Karpas-422 (cell line): ENCODE measurements around the gene ROR2. TPM values are rescaled to one million over a fixed set of nuclear protein-coding genes. Genes with fewer than 3 reads are reported as not detected.
"Not testable (repeated sequence)": the region's sequence is repeated elsewhere in the genome, so short reads cannot be mapped to it uniquely, and the experiment has no call there.

Experiments
- DNase-seq: peaks from one replicate; pipeline ENCODE4 v3.0.0-alpha.2; 2015
- H2AFZ ChIP-seq: fragments of 200-600 bp; sonication (generic); 2 replicates; pipeline ENCODE4 v1.6.1; 2014; ENCODE audit warnings: antibody characterized with exemption, low read length, mixed read lengths
- H3K27ac ChIP-seq: fragments of 200-600 bp; sonication (generic); 2 replicates; pipeline ENCODE4 v1.5.1; 2014; ENCODE audit warnings: mild to moderate bottlenecking, low read length, moderate library complexity
- H3K27me3 ChIP-seq: fragments of 200-600 bp; sonication (generic); 2 replicates; pipeline ENCODE4 v1.6.1; 2014; ENCODE audit warnings: low read length, mixed read lengths
- H3K36me3 ChIP-seq: fragments of 200-600 bp; sonication (generic); 2 replicates; pipeline ENCODE4 v1.6.1; 2014; ENCODE audit warnings: low read length, mixed read lengths; ENCODE audit not compliant: insufficient read depth
- H3K4me1 ChIP-seq: fragments of 200-600 bp; sonication (generic); 2 replicates; pipeline ENCODE4 v1.6.1; 2014; ENCODE audit warnings: mild to moderate bottlenecking, low read length, mixed read lengths
- H3K4me2 ChIP-seq: fragments of 200-600 bp; sonication (generic); 2 replicates; pipeline ENCODE4 v1.6.1; 2014; ENCODE audit warnings: low read length, low read depth, mild to moderate bottlenecking; ENCODE audit not compliant: poor library complexity, severe bottlenecking
- H3K4me3 ChIP-seq: fragments of 200-600 bp; sonication (generic); 2 replicates; pipeline ENCODE4 v1.5.1; 2014; ENCODE audit warnings: mild to moderate bottlenecking, antibody characterized with exemption, low read length, mixed read lengths
- H3K79me2 ChIP-seq: fragments of 200-600 bp; sonication (generic); 2 replicates; pipeline ENCODE4 v1.6.1; 2014; ENCODE audit warnings: mild to moderate bottlenecking, low read length, mixed read lengths
- H3K9ac ChIP-seq: fragments of 200-600 bp; sonication (generic); 2 replicates; pipeline ENCODE4 v1.6.0; 2014; ENCODE audit warnings: low read length
- H3K9me2 ChIP-seq: fragments of 200-600 bp; sonication (generic), shearing (Covaris generic); replicated peaks from 2 replicates; pipeline ENCODE4 v1.6.0; 2014; ENCODE audit warnings: mild to moderate bottlenecking, low read length, moderate library complexity; ENCODE audit not compliant: insufficient read depth
- H3K9me3 ChIP-seq: fragments of 300-700, 200-600 bp; sonication (generic); 2 replicates; pipeline ENCODE4 v1.6.1; 2014; ENCODE audit warnings: low read length, mixed read lengths
- H4K20me1 ChIP-seq: fragments of 200-600 bp; sonication (generic); 2 replicates; pipeline ENCODE4 v1.6.1; 2014; ENCODE audit warnings: mild to moderate bottlenecking, antibody characterized with exemption, low read length, low read depth; ENCODE audit not compliant: insufficient read depth
- total RNA-seq: library from RNA; depleted of rRNA; stranded (reverse); fragments of >200 nt; shearing (Covaris generic); gene quantifications from 2 replicates; pipeline ENCODE4 v1.2.3, GENCODE V29; 2014; ENCODE audit warnings: low replicate concordance

The ROR2 gene
- total RNA-seq, 1 experiment from 2014 or later, result not detected

DNA sequence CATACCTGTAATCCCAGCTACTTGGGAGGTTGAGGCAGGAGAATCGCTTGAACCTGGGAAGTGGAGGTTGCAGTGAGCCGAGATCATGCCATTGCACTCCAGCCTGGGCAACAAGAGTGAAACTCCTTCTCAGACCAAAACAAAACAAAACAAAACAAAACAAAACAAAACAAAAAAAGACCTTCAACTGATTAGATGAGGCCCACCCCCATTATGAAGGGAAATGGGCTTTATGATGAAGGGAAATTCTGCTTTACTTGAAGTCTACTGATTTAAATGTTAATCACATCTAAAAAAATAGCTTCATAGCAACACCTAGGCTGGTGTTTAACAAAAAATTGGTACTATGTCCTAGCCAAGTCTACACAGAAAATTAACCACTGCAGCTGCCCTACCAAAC is 25.2 kb upstream of the ROR2 start:
- H3K4me2 ChIP-seq, H3K4me1 ChIP-seq, H3K9me3 ChIP-seq, H3K27me3 ChIP-seq, H3K4me3 ChIP-seq, H4K20me1 ChIP-seq, H3K36me3 ChIP-seq, H3K9me2 ChIP-seq, H3K9ac ChIP-seq, H3K27ac ChIP-seq, H2AFZ ChIP-seq, DNase-seq, H3K79me2 ChIP-seq: not testable (repeated sequence)

DNA sequence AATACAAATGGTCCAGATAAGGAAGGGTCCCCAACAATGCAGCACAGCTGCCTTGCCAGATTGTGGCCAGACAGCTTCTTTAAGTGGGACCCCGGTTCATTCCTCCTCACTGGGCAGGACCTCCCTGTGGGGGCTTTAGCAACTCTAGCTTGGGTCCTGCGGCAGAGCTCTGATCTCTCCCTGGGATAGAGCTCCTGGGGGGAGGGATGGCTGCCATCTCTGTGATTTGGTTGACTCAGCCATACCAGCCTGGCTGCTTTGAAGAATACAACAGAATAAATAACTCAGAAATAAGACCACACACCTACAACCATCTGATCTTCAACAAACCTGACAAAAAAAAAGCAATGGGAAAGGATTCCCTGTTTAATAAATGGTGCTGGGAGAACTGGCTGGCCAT is 22.7 kb upstream of the ROR2 start:
- Histone ChIP-seq H3K4me1 (no peaks in the 10 kb centered on the region), H4K20me1 (no peaks in the 10 kb centered on the region), H3K27me3 (no peaks in the 10 kb centered on the region), H3K27ac (no peak overlapping the region), H3K4me2 (no peak overlapping the region), H3K4me3 (no peak overlapping the region), H3K9me3 (no peaks in the 10 kb centered on the region), H2AFZ (no peak overlapping the region), H3K79me2 (no peaks in the 10 kb centered on the region), H3K9ac (no peak overlapping the region), H3K36me3 (no peaks in the 10 kb centered on the region), H3K9me2 (no peaks in the 10 kb centered on the region)
- no peak for DNase-seq

DNA sequence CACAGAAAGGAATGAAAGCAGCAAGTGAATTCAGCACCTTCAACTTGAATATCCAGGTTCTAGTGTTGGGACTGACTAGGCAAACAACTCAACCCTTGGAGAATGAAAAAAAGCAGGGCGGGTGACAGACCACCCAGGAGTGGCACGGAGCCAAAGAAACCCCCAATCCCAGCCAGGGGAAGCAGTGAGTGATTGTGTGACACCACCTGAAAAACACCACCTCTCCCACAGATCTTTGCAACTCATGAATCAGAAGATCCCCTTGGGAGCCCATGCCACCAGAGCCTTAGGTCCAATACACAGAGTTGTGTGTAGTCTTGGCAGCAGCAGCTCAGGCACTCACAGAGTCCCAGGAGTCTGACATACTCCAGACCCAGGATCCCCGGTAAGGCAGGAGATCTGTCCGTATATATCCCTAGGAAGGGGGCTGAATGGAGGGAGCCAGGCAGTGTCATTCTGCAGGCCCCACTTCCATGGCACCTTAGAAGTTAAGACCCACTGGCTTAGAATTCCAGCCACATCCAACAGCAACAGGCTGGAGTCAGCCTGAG is 22.1 kb upstream of the ROR2 start:
- no peak overlapping the region for H3K4me2 ChIP-seq
- H3K9me2 ChIP-seq, result no peaks in the 10 kb centered on the region
- H2AFZ ChIP-seq, result no peak overlapping the region
- H3K27me3 ChIP-seq, result no peaks in the 10 kb centered on the region
- no peaks in the 10 kb centered on the region for H3K36me3 ChIP-seq
- no peaks in the 10 kb centered on the region for H3K79me2 ChIP-seq
- H4K20me1 ChIP-seq, result no peaks in the 10 kb centered on the region
- H3K9me3 ChIP-seq, result no peaks in the 10 kb centered on the region
- no peak overlapping the region for H3K9ac ChIP-seq
- DNase-seq, result no peak
- no peaks in the 10 kb centered on the region for H3K4me1 ChIP-seq
- H3K27ac ChIP-seq, result no peak overlapping the region
- H3K4me3 ChIP-seq, result no peak overlapping the region

DNA sequence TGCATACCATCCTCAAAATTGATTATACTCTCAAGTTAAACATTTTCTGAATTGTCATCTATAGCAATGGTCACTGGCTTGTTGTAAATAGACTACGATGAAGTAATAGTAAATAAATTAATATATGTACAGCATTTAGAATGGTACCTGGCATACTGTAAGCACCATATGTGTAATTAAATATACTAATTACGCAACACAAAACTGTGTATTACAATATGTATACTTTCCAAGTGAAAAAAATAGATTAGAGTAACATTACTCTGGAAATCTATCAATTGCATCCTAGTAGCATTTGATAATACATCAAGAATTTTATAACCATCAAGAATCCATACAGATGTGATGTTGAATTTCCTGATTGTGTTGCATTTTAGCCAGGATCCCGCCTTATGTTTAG is 17.2 kb upstream of the ROR2 start:
- Histone ChIP-seq H3K79me2 (no peaks in the 10 kb centered on the region), H3K4me2 (no peak overlapping the region), H3K9ac (no peak overlapping the region), H2AFZ (no peak overlapping the region), H3K27ac (no peak overlapping the region), H3K4me3 (no peak overlapping the region), H3K27me3 (no peaks in the 10 kb centered on the region), H3K9me2 (no peaks in the 10 kb centered on the region), H3K9me3 (no peaks in the 10 kb centered on the region), H3K36me3 (no peaks in the 10 kb centered on the region), H4K20me1 (no peaks in the 10 kb centered on the region), H3K4me1 (no peaks in the 10 kb centered on the region)
- no peak for DNase-seq

DNA sequence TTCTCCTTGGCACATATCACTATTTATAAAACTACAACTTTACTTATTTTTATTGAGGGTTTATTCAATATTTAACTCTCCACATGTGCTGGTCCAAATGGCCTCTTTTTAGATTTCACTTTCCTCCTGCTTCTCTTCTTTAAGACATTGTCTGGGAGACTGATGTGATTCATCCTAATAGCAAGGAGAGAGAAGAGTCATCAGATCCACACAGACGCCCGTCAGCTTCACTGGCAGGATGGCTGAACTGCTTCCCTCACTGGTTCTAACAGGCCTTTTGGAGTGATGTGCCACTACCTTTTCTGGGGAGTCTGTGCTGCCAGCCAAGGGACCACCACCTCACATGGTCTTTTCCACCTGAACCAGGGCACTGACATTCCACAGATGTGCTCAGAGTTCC is 16.5 kb upstream of the ROR2 start:
- DNase-seq, result no peak
- no peaks in the 10 kb centered on the region for H3K27me3 ChIP-seq
- no peak overlapping the region for H3K27ac ChIP-seq
- no peaks in the 10 kb centered on the region for H3K9me2 ChIP-seq
- H3K4me1 ChIP-seq, result no peaks in the 10 kb centered on the region
- H3K79me2 ChIP-seq, result no peaks in the 10 kb centered on the region
- H3K4me2 ChIP-seq, result no peak overlapping the region
- no peak overlapping the region for H2AFZ ChIP-seq
- H3K9me3 ChIP-seq, result no peaks in the 10 kb centered on the region
- no peaks in the 10 kb centered on the region for H3K36me3 ChIP-seq
- H3K9ac ChIP-seq, result no peak overlapping the region
- H3K4me3 ChIP-seq, result no peak overlapping the region
- no peaks in the 10 kb centered on the region for H4K20me1 ChIP-seq

DNA sequence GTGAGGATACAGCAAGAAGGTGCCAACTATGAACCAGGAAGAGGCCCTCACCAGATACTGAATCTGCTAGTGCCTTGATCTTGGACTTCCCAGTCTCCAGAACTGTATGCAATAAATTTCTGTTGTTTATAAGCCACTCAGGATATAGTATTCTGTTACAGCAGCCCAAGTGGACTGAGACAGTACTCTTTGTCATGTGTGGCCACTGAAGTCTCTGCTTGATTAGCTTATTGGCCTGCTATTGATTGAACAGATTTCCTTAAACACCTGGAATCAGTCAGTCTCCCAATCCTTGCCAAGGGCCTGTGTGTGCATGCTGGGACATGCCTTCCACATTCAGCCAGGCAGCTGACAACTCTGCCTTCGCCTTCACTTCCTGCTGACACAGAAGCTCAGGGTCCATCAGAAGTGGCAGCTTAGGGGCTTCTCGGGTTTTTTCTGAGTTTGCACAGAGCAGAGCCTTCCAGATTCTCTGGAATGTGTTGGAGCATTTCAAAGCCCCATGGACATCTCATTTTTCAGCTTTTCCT is 13.7 kb upstream of the ROR2 start:
- Histone ChIP-seq H3K36me3 (no peaks in the 10 kb centered on the region), H4K20me1 (no peaks in the 10 kb centered on the region), H3K4me2 (no peak overlapping the region), H3K27me3 (no peaks in the 10 kb centered on the region), H3K4me3 (no peak overlapping the region), H3K9ac (no peak overlapping the region), H3K27ac (no peak overlapping the region), H3K79me2 (no peaks in the 10 kb centered on the region), H2AFZ (no peak overlapping the region), H3K9me2 (no peaks in the 10 kb centered on the region), H3K9me3 (no peaks in the 10 kb centered on the region; the same call in 1 of the 2 replicates), H3K4me1 (no peaks in the 10 kb centered on the region)
- no peak for DNase-seq

DNA sequence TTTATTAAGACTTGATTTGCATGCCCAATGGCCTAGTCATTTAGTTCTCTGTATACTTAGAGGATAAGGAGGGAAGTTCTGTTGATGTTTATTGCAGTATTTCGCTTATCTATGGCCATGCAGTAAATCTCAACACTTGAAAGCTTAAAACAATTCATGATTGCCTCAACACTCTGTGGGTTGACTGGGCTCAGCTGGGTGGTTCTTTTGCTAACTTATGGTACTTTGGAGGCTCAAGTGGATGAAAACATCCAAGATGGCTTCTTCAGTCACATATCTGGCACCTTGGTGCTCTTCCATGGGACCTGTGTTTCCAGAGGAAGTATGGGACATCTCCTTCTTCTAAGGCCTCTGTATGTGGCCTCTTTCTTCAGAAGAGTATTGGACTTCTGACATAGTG is 10.3 kb upstream of the ROR2 start:
- no peak overlapping the region for H3K4me2 ChIP-seq
- H3K9ac ChIP-seq, result no peak overlapping the region
- H3K9me3 ChIP-seq, result no peaks in the 10 kb centered on the region; the same call in 1 of the 2 replicates
- no peaks in the 10 kb centered on the region for H3K9me2 ChIP-seq
- DNase-seq, result no peak
- no peaks in the 10 kb centered on the region for H4K20me1 ChIP-seq
- H3K36me3 ChIP-seq, result no peaks in the 10 kb centered on the region
- H3K4me1 ChIP-seq, result no peaks in the 10 kb centered on the region
- H3K4me3 ChIP-seq, result no peak overlapping the region
- no peaks in the 10 kb centered on the region for H3K79me2 ChIP-seq
- no peak overlapping the region for H2AFZ ChIP-seq
- no peaks in the 10 kb centered on the region for H3K27me3 ChIP-seq
- H3K27ac ChIP-seq, result no peak overlapping the region

DNA sequence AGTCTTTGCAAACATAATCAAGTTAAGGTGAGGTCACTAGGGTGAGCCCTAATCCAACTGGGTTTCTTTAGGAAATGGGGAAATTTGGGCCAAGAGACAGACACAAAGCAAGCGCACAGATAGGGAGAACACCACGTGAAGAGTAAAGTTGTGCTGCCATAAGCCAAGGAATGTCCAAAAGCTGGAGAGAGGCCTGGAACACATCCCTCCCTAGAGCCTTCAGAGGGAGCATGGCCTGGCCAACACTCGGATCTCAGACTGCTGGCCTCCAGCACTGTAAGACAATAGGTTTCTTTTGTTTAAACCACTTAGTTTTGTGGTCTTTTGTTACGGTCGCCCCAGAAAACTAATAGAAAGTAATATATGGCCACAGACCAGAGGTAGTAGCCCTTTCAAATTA is 8.1 kb upstream of the ROR2 start:
- DNase-seq, result no peak
- H3K9me2 ChIP-seq, result no peaks in the 10 kb centered on the region

More for the DNA sequence above, 8.1 kb upstream of the ROR2 start:
- H2AFZ ChIP-seq, result no peak overlapping the region
- no peaks in the 10 kb centered on the region for H3K27me3 ChIP-seq
- H3K4me2 ChIP-seq, result no peak overlapping the region
- no peaks in the 10 kb centered on the region; the same call in 1 of the 2 replicates for H3K9me3 ChIP-seq
- H3K9ac ChIP-seq, result no peak overlapping the region
- H3K79me2 ChIP-seq, result no peaks in the 10 kb centered on the region
- H4K20me1 ChIP-seq, result no peaks in the 10 kb centered on the region
- no peak overlapping the region for H3K4me3 ChIP-seq
- no peaks in the 10 kb centered on the region for H3K36me3 ChIP-seq
- H3K27ac ChIP-seq, result no peak overlapping the region
- H3K4me1 ChIP-seq, result no peaks in the 10 kb centered on the region
